WTC11 (cell line): ENCODE results near the gene CCDC30. TPM values are rescaled to one million over a fixed set of nuclear protein-coding genes. Genes with fewer than 3 reads are reported as not detected.

ENCODE experiments used
- ATAC-seq: fragments of 200-7000 bp; cut with Tn5 transposase; 2 replicates; pipeline ENCODE4 v1.10.0; 2021; ENCODE audit warnings: mild to moderate bottlenecking, moderate library complexity
- CTCF ChIA-PET: fragments of 300-600 bp; sonication (Branson Sonifier 250); formaldehyde crosslinking; loops from one replicate; lab custom pipeline; 2021; ENCODE audit warnings: antibody characterized with exemption; lab: Charles Lee
- POLR2A ChIA-PET: fragments of 350-600 bp; sonication (Branson Sonifier 250); formaldehyde crosslinking; loops from one replicate; lab custom pipeline; 2021; ENCODE audit warnings: antibody characterized with exemption; lab: Charles Lee
- DNase-seq: peaks from one replicate; pipeline ENCODE4 v3.0.0; 2021; ENCODE audit warnings: low spot score
- H3K27ac Mint-ChIP-seq: 2 replicates; pipeline ENCODE4 v1.8.0; 2021; ENCODE audit warnings: mixed read lengths
- H3K27me3 Mint-ChIP-seq: 2 replicates; pipeline ENCODE4 v1.8.0; 2021; ENCODE audit warnings: low read depth, mild to moderate bottlenecking, moderate library complexity, mixed read lengths
- H3K36me3 Mint-ChIP-seq: 2 replicates; pipeline ENCODE4 v1.8.0; 2021; ENCODE audit warnings: mixed read lengths
- H3K4me1 Mint-ChIP-seq: 2 replicates; pipeline ENCODE4 v1.8.0; 2022; ENCODE audit warnings: mixed read lengths
- H3K4me3 Mint-ChIP-seq: 2 replicates; pipeline ENCODE4 v1.8.0; 2021; ENCODE audit warnings: mild to moderate bottlenecking, moderate library complexity, mixed read lengths
- H3K9me3 Mint-ChIP-seq: 2 replicates; pipeline ENCODE4 v1.8.0; 2021; ENCODE audit warnings: mixed read lengths
- FOXP1 ChIP-seq: sonication (generic); formaldehyde crosslinking; IDR thresholded peaks from 2 replicates; pipeline ENCODE4 v1.8.0; 2022; ENCODE audit warnings: missing genetic modification reagents, mild to moderate bottlenecking, moderate library complexity, borderline replicate concordance
- GABPB1 ChIP-seq: sonication (generic); formaldehyde crosslinking; IDR thresholded peaks from 2 replicates; pipeline ENCODE4 v1.8.1; 2023; ENCODE audit warnings: mild to moderate bottlenecking, missing genetic modification reagents
- GTF2I ChIP-seq: fragments of 250-450 bp; sonication (Bioruptor Pico); conservative IDR thresholded peaks from 2 replicates; pipeline ENCODE4 v1.4.0; 2021; ENCODE audit warnings: mild to moderate bottlenecking
- HMGA2 ChIP-seq: fragments of 250-450 bp; sonication (Bioruptor Pico); IDR thresholded peaks from 2 replicates; pipeline ENCODE4 v1.4.0; 2021; ENCODE audit warnings: mild to moderate bottlenecking, moderate library complexity
- KAT7 ChIP-seq: sonication (generic); formaldehyde crosslinking; IDR thresholded peaks from 2 replicates; pipeline ENCODE4 v1.8.1; 2023; ENCODE audit warnings: missing genetic modification reagents, mild to moderate bottlenecking, borderline replicate concordance
- MXD4 ChIP-seq: fragments of 250-450 bp; sonication (Bioruptor Pico); IDR thresholded peaks from 2 replicates; pipeline ENCODE4 v1.8.0; 2021; ENCODE audit warnings: mild to moderate bottlenecking, moderate library complexity, borderline replicate concordance
- NFATC4 ChIP-seq: fragments of 250-450 bp; sonication (Bioruptor Pico); IDR thresholded peaks from 2 replicates; pipeline ENCODE4 v1.9.0; 2021; ENCODE audit warnings: mild to moderate bottlenecking
- NR2C2 ChIP-seq: sonication (generic); formaldehyde crosslinking; IDR thresholded peaks from 2 replicates; pipeline ENCODE4 v1.8.0; 2022; ENCODE audit warnings: mild to moderate bottlenecking, missing genetic modification reagents
- PRRX2 ChIP-seq: fragments of 250-450 bp; sonication (Bioruptor Pico); IDR thresholded peaks from 2 replicates; pipeline ENCODE4 v1.8.0; 2021; ENCODE audit warnings: mild to moderate bottlenecking
- SMAD3 ChIP-seq: sonication (generic); formaldehyde crosslinking; IDR thresholded peaks from 2 replicates; pipeline ENCODE4 v1.8.0; 2022; ENCODE audit warnings: missing genetic modification reagents, mild to moderate bottlenecking, borderline replicate concordance
- total RNA-seq: library from RNA; stranded (reverse); gene quantifications from 3 replicates; pipeline ENCODE4 v1.2.3, GENCODE V29; 2021
- TF ChIP-seq, protein P1 (sequence below): fragments of 250-450 bp; sonication (Bioruptor Pico); conservative IDR thresholded peaks from 2 replicates; pipeline ENCODE4 v1.9.0; 2021; ENCODE audit warnings: mild to moderate bottlenecking
- TF ChIP-seq, protein P2 (sequence below): sonication (generic); formaldehyde crosslinking; IDR thresholded peaks from 2 replicates; pipeline ENCODE4 v1.8.0; 2022; ENCODE audit warnings: mild to moderate bottlenecking, missing genetic modification reagents
- TF ChIP-seq, protein P3 (sequence below): sonication (generic); formaldehyde crosslinking; conservative IDR thresholded peaks from 2 replicates; pipeline ENCODE4 v1.8.1; 2023; ENCODE audit warnings: mild to moderate bottlenecking, low read depth, missing genetic modification reagents, moderate library complexity
- TF ChIP-seq, protein P4 (sequence below): fragments of 250-450 bp; sonication (Bioruptor Pico); IDR thresholded peaks from 2 replicates; pipeline ENCODE4 v1.9.0; 2021; ENCODE audit warnings: mild to moderate bottlenecking
- TF ChIP-seq, protein P5 (sequence below): sonication (generic); formaldehyde crosslinking; IDR thresholded peaks from 2 replicates; pipeline ENCODE4 v1.8.1; 2023; ENCODE audit warnings: mild to moderate bottlenecking, missing genetic modification reagents
- TF ChIP-seq, protein P6 (sequence below): fragments of 250-450 bp; sonication (Bioruptor Pico); IDR thresholded peaks from 2 replicates; pipeline ENCODE4 v1.9.0; 2021; ENCODE audit warnings: moderate library complexity, mild to moderate bottlenecking, inconsistent platforms, borderline replicate concordance
- TF ChIP-seq, protein P7 (sequence below): sonication (generic); formaldehyde crosslinking; IDR thresholded peaks from 2 replicates; pipeline ENCODE4 v1.8.1; 2023; ENCODE audit warnings: mild to moderate bottlenecking, missing genetic modification reagents, moderate library complexity
- TF ChIP-seq, protein P8 (sequence below): sonication (generic); formaldehyde crosslinking; IDR thresholded peaks from 2 replicates; pipeline ENCODE4 v1.8.1; 2023; ENCODE audit warnings: mild to moderate bottlenecking, missing genetic modification reagents

CCDC30 gene
- total RNA-seq, 1 experiment from 2014 or later = 0.92 TPM

DNA sequence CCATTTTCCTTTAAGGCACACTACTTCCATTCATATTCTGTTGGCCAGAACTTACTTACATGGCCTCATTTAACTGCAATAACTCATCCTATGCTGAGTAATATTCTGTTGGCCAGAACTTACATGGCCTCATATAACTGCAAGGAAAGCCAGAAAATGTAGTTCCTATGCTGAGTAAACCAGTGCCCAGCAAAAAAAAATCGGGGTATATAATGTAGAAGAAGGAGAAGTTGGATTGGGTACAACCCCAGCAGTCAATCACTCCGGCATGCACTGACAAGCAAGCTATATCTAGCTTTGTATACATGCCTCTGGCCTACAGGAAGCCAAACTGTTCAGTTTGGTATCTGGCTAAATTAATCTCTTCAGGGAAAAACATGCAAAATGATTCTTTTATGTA lies 155.8 kb downstream of the CCDC30 start:
- peaks cover 8% of the 10 kb centered on the region for H3K9me3 Mint-ChIP-seq
- no peak for ATAC-seq
- H3K36me3 Mint-ChIP-seq = no peaks in the 10 kb centered on the region
- H3K27me3 Mint-ChIP-seq = no peaks in the 10 kb centered on the region
- H3K27ac Mint-ChIP-seq = no peak overlapping the region
- TF ChIP-seq, protein P1, sequence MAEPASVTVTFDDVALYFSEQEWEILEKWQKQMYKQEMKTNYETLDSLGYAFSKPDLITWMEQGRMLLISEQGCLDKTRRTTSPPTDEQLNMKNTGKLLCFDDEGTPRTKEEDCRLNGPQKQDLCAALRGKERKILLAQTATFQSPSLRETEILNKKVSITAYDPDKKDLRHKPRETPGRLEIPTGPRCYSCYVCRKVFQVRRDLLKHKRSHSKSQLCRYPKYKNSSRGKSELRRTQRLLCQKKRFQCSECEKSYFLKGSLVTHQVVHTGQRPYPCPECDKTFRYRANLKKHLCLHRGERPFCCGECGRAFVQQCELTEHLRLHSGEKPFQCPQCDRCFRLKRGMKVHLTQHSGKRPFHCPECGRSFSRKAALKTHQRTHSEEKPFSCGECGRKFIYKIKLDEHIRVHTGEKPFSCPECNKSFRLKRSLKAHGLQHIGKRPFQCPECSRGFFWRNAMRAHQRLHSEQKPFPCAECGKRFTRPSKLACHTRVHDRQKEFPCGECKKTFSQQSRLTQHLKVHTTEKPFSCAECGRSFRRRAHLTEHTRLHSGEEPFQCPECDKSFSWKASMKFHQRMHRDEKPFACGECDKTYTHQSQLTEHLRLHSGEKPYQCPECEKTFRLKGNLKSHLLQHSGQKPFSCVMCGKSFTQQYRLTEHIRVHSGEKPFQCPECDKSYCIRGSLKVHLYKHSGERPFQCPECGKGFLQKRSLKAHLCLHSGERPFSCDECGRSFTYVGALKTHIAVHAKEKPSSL (CRISPR knock-in tag) = no peak
- TF ChIP-seq, protein P2, sequence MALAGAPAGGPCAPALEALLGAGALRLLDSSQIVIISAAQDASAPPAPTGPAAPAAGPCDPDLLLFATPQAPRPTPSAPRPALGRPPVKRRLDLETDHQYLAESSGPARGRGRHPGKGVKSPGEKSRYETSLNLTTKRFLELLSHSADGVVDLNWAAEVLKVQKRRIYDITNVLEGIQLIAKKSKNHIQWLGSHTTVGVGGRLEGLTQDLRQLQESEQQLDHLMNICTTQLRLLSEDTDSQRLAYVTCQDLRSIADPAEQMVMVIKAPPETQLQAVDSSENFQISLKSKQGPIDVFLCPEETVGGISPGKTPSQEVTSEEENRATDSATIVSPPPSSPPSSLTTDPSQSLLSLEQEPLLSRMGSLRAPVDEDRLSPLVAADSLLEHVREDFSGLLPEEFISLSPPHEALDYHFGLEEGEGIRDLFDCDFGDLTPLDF (CRISPR knock-in tag) = no peak
- TF ChIP-seq GABPB1 (CRISPR knock-in tag) = no peak
- TF ChIP-seq, protein P3, sequence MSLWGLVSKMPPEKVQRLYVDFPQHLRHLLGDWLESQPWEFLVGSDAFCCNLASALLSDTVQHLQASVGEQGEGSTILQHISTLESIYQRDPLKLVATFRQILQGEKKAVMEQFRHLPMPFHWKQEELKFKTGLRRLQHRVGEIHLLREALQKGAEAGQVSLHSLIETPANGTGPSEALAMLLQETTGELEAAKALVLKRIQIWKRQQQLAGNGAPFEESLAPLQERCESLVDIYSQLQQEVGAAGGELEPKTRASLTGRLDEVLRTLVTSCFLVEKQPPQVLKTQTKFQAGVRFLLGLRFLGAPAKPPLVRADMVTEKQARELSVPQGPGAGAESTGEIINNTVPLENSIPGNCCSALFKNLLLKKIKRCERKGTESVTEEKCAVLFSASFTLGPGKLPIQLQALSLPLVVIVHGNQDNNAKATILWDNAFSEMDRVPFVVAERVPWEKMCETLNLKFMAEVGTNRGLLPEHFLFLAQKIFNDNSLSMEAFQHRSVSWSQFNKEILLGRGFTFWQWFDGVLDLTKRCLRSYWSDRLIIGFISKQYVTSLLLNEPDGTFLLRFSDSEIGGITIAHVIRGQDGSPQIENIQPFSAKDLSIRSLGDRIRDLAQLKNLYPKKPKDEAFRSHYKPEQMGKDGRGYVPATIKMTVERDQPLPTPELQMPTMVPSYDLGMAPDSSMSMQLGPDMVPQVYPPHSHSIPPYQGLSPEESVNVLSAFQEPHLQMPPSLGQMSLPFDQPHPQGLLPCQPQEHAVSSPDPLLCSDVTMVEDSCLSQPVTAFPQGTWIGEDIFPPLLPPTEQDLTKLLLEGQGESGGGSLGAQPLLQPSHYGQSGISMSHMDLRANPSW = no peak
- TF ChIP-seq, protein P4, sequence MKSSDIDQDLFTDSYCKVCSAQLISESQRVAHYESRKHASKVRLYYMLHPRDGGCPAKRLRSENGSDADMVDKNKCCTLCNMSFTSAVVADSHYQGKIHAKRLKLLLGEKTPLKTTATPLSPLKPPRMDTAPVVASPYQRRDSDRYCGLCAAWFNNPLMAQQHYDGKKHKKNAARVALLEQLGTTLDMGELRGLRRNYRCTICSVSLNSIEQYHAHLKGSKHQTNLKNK = no peak
- TF ChIP-seq, protein P5, sequence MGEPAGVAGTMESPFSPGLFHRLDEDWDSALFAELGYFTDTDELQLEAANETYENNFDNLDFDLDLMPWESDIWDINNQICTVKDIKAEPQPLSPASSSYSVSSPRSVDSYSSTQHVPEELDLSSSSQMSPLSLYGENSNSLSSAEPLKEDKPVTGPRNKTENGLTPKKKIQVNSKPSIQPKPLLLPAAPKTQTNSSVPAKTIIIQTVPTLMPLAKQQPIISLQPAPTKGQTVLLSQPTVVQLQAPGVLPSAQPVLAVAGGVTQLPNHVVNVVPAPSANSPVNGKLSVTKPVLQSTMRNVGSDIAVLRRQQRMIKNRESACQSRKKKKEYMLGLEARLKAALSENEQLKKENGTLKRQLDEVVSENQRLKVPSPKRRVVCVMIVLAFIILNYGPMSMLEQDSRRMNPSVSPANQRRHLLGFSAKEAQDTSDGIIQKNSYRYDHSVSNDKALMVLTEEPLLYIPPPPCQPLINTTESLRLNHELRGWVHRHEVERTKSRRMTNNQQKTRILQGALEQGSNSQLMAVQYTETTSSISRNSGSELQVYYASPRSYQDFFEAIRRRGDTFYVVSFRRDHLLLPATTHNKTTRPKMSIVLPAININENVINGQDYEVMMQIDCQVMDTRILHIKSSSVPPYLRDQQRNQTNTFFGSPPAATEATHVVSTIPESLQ (CRISPR knock-in tag) = no peak
- no peak for TF ChIP-seq MXD4
- TF ChIP-seq HMGA2 (CRISPR knock-in tag) = no peak
- no peak for TF ChIP-seq NFATC4
- TF ChIP-seq, protein P6, sequence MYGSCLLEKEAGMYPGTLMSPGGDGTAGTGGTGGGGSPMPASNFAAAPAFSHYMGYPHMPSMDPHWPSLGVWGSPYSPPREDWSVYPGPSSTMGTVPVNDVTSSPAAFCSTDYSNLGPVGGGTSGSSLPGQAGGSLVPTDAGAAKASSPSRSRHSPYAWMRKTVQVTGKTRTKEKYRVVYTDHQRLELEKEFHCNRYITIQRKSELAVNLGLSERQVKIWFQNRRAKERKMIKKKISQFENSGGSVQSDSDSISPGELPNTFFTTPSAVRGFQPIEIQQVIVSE (CRISPR knock-in tag) = no peak
- TF ChIP-seq, protein P7, sequence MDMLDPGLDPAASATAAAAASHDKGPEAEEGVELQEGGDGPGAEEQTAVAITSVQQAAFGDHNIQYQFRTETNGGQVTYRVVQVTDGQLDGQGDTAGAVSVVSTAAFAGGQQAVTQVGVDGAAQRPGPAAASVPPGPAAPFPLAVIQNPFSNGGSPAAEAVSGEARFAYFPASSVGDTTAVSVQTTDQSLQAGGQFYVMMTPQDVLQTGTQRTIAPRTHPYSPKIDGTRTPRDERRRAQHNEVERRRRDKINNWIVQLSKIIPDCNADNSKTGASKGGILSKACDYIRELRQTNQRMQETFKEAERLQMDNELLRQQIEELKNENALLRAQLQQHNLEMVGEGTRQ (CRISPR knock-in tag) = no peak
- TF ChIP-seq FOXP1 = no peak
- TF ChIP-seq SMAD3 (CRISPR knock-in tag) = no peak
- TF ChIP-seq GTF2I (CRISPR knock-in tag) = no peak
- TF ChIP-seq KAT7 (CRISPR knock-in tag) = no peak
- TF ChIP-seq, all 79 proteins: peak for 0
- no peaks in the 10 kb centered on the region for H3K4me1 Mint-ChIP-seq
- POLR2A ChIA-PET = no interaction called here
- no peak overlapping the region for H3K4me3 Mint-ChIP-seq
- CTCF ChIA-PET = no interaction called here
- no peak for DNase-seq

DNA sequence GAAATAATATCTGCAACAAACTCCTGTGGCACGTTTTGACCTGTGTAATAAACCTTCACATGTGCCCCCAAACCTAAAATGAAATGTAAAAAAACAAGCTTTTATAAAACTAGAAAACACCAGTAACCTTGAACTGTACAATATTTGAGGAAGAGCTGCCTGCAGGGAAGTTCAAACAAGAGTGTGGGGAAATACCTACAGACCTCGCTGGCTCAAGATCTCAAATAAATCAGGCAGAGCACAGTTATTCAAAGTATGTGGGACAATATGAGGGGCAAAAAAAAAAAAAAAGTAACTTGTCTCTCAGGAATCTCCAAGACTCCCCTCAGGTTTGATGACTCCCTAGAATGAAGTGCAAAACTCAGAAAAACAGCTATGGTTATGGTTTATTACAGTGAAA lies 157.2 kb downstream of the CCDC30 start:
- Mint-ChIP-seq H3K27ac (no peak overlapping the region), H3K4me3 (no peak overlapping the region), H3K9me3 (peaks cover 10% of the 10 kb centered on the region), H3K36me3 (no peaks in the 10 kb centered on the region), H3K27me3 (peaks cover 7% of the 10 kb centered on the region; the same call in 1 of the 2 replicates), H3K4me1 (no peaks in the 10 kb centered on the region)
- ChIA-PET CTCF (no interaction called here), POLR2A (no interaction called here)
- ATAC-seq (no peak), DNase-seq (no peak)
- TF ChIP-seq NR2C2 (CRISPR knock-in tag) (no peak), PRRX2 (no peak)
- TF ChIP-seq, protein P8, sequence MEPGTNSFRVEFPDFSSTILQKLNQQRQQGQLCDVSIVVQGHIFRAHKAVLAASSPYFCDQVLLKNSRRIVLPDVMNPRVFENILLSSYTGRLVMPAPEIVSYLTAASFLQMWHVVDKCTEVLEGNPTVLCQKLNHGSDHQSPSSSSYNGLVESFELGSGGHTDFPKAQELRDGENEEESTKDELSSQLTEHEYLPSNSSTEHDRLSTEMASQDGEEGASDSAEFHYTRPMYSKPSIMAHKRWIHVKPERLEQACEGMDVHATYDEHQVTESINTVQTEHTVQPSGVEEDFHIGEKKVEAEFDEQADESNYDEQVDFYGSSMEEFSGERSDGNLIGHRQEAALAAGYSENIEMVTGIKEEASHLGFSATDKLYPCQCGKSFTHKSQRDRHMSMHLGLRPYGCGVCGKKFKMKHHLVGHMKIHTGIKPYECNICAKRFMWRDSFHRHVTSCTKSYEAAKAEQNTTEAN (CRISPR knock-in tag) = no peak
- TF ChIP-seq, protein P1 (CRISPR knock-in tag) = no peak
